B cell (primary cell): Measurements from ENCODE around the gene EXOC6B. TPM values are rescaled to one million over a fixed set of nuclear protein-coding genes. Genes with fewer than 3 reads are reported as not detected.

Experiments used
- ATAC-seq: fragments of 200-7000 bp; cut with Tn5 transposase; one replicate; pipeline ENCODE4 v1.10.0; 2021; ENCODE audit warnings: low read depth, mild to moderate bottlenecking, moderate number of reproducible peaks, moderate library complexity
- CTCF ChIA-PET: fragments of 350-600 bp; sonication (Branson Sonifier 250); formaldehyde crosslinking; loops from one replicate; lab custom pipeline; 2021; ENCODE audit warnings: antibody characterized with exemption, inconsistent platforms; lab: Charles Lee
- POLR2A ChIA-PET: fragments of 350-600 bp; sonication (Branson Sonifier 250); formaldehyde crosslinking; loops from one replicate; lab custom pipeline; 2021; ENCODE audit warnings: antibody characterized with exemption; lab: Charles Lee
- DNase-seq: peaks from one replicate; pipeline ENCODE4 v3.0.0; 2013
- H2AFZ ChIP-seq: 2 replicates; pipeline ENCODE4 v1.6.1; 2012; ENCODE audit warnings: mild to moderate bottlenecking, low read depth, low read length; ENCODE audit not compliant: insufficient read depth, poor library complexity, severe bottlenecking
- H3K27ac ChIP-seq, 2 donors: 1 replicate in 1 of 2; 2 replicates in 1 of 2; pipeline ENCODE4 v1.5.1; 2012 to 2013; ENCODE audit warnings: low read length in 2 of 2, mild to moderate bottlenecking in 2 of 2, moderate library complexity in 1 of 2
- H3K27me3 ChIP-seq, 4 experiments: fragments of 200-600 bp in 1 of 4; sonication (generic) in 1 of 4; replicated peaks in 1 of 4; 1 replicate in 2 of 4; 2 replicates in 2 of 4; pipeline versions ENCODE4 v1.6.1 to v1.7.0; 2013 to 2016; ENCODE audit warnings: low read length in 3 of 4, mild to moderate bottlenecking in 2 of 4, mixed read lengths in 1 of 4, moderate library complexity in 1 of 4; ENCODE audit not compliant: insufficient read depth in 4 of 4, control insufficient read depth in 3 of 4; ENCODE audit errors: control extremely low read depth in 1 of 4
- H3K36me3 ChIP-seq, 2 experiments: replicated peaks in 1 of 2; 1 replicate in 1 of 2; 2 replicates in 1 of 2; pipeline versions ENCODE4 v1.6.1 to v1.7.1; 2013; ENCODE audit warnings: low read length in 1 of 2; ENCODE audit not compliant: insufficient read depth in 2 of 2, control insufficient read depth in 1 of 2; ENCODE audit errors: control extremely low read depth in 1 of 2, extremely low read depth in 1 of 2
- H3K4me1 ChIP-seq, 2 donors: fragments of 200-600 bp in 1 of 2; sonication (generic) in 1 of 2; 1 replicate in 1 of 2; 2 replicates in 1 of 2; pipeline versions ENCODE4 v1.5.1 to v1.6.1; 2013 to 2017; ENCODE audit warnings: low read length in 2 of 2; ENCODE audit not compliant: control insufficient read depth in 2 of 2, insufficient read depth in 2 of 2
- H3K4me2 ChIP-seq: replicated peaks from 2 replicates; pipeline ENCODE3; 2012; ENCODE audit warnings: mild to moderate bottlenecking, low read depth, low read length; ENCODE audit not compliant: poor library complexity, severe bottlenecking
- H3K4me3 ChIP-seq, 5 experiments: fragments of 200-600 bp in 1 of 5; sonication (generic) in 1 of 5; 1 replicate in 3 of 5; 2 replicates in 2 of 5; pipeline versions ENCODE4 v1.5.1 to v1.7.0; 2011 to 2016; ENCODE audit warnings: low read length in 4 of 5, mild to moderate bottlenecking in 4 of 5, low read depth in 2 of 5, control low read depth in 1 of 5, moderate library complexity in 1 of 5; ENCODE audit not compliant: insufficient read depth in 1 of 5; ENCODE audit errors: control extremely low read depth in 1 of 5, extremely low read depth in 1 of 5
- H3K79me2 ChIP-seq: fragments of 200-600 bp; sonication (generic); one replicate; pipeline ENCODE4 v1.6.0; 2016; ENCODE audit warnings: low read length; ENCODE audit not compliant: control insufficient read depth, insufficient read depth
- H3K9ac ChIP-seq: fragments of 200-600 bp; sonication (generic); 2 replicates; pipeline ENCODE4 v1.6.1; 2017; ENCODE audit warnings: mild to moderate bottlenecking, low read length, moderate library complexity
- H3K9me3 ChIP-seq, 3 donors: one replicate each; pipeline versions ENCODE4 v1.6.1 to v1.7.1; 2013; ENCODE audit warnings: low read length in 2 of 3; ENCODE audit not compliant: control insufficient read depth in 2 of 3, insufficient read depth in 1 of 3; ENCODE audit errors: control extremely low read depth in 1 of 3
- H4K20me1 ChIP-seq: 2 replicates; pipeline ENCODE4 v1.6.0; 2012; ENCODE audit warnings: mild to moderate bottlenecking, low read length; ENCODE audit not compliant: insufficient read depth, control insufficient read depth, poor library complexity, severe bottlenecking
- H3K27ac Mint-ChIP-seq: one replicate; pipeline ENCODE4 v1.8.0; 2021; ENCODE audit warnings: mixed read lengths
- H3K27me3 Mint-ChIP-seq: one replicate; pipeline ENCODE4 v1.8.0; 2021; ENCODE audit warnings: mixed read lengths
- H3K4me1 Mint-ChIP-seq: one replicate; pipeline ENCODE4 v1.8.0; 2021; ENCODE audit warnings: mixed read lengths
- H3K4me3 Mint-ChIP-seq: one replicate; pipeline ENCODE4 v1.8.0; 2021; ENCODE audit warnings: mixed read lengths
- H3K9me3 Mint-ChIP-seq: one replicate; pipeline ENCODE4 v1.8.0; 2022; ENCODE audit warnings: mixed read lengths; ENCODE audit not compliant: insufficient read depth
- CTCF ChIP-seq: fragments of 200-600 bp; IDR thresholded peaks from one replicate; pipeline ENCODE4 v1.8.0; 2022; ENCODE audit warnings: antibody characterized with exemption, mild to moderate bottlenecking
- EZH2 ChIP-seq: IDR thresholded peaks from 2 replicates; pipeline ENCODE4 v1.6.1; 2012; ENCODE audit warnings: borderline replicate concordance, low read depth, mild to moderate bottlenecking, moderate library complexity, low read length; ENCODE audit not compliant: insufficient read depth, poor library complexity, severe bottlenecking
- WGBS: methylation state at CpG from one replicate; pipeline ENCODE4 v1.1.5; 2013; ENCODE audit warnings: missing lambda C conversion rate; ENCODE audit not compliant: insufficient coverage; 5-methylcytosine and 5-hydroxymethylcytosine counted together
- intact Hi-C: fragments of 100-400 bp; cut with micrococcal nuclease; formaldehyde crosslinking; loops from one replicate; pipeline ENCODE4 v1.10.0; 2022
- polyA plus RNA-seq: library from polyadenylated mRNA; depleted of rRNA; stranded (reverse); fragments of >200 nt; gene quantifications from 2 replicates; pipeline ENCODE4 v1.2.3, GENCODE V29; 2012
- total RNA-seq, 2 donors: library from RNA; stranded (reverse); fragments of 120-200 nt in 1 of 2; gene quantifications; 1 replicate in 1 of 2; 2 replicates in 1 of 2; pipeline versions ENCODE4 v1.2.3 to v1.2.4, GENCODE V29; 2013 to 2022

EXOC6B gene
- total and polyA plus RNA-seq, 2 donors (not counting 1 experiment from before 2014, with no cell fraction given) = 4.8 to 22.6 TPM

GRCh38 chr2:72349016-72349415 is 476.8 kb downstream of the EXOC6B start:
- 80% methylated on average over 3 of the region's 3 CpGs for WGBS
- H3K4me3 ChIP-seq = no peak overlapping the region
- peaks cover 0 to 4% (median 0%) of the 10 kb centered on the region in 3 donors for H3K9me3 ChIP-seq
- Mint-ChIP-seq H3K4me3 (no peak overlapping the region), H3K9me3 (peaks cover 6% of the 10 kb centered on the region), H3K27me3 (no peaks in the 10 kb centered on the region), H3K4me1 (no peaks in the 10 kb centered on the region), H3K27ac (no peak overlapping the region)
- no peaks in the 10 kb centered on the region for H3K36me3 ChIP-seq
- ChIA-PET CTCF (no interaction called here), POLR2A (no interaction called here)
- no peak for TF ChIP-seq EZH2
- no peak for TF ChIP-seq CTCF
- no peak overlapping the region for H3K9ac ChIP-seq
- no peak overlapping the region for H3K4me2 ChIP-seq
- no peaks in the 10 kb centered on the region for H3K79me2 ChIP-seq
- ATAC-seq (no peak), DNase-seq (no peak)
- no peaks in the 10 kb centered on the region for H3K4me1 ChIP-seq
- no peak overlapping the region for H3K27ac ChIP-seq
- H2AFZ ChIP-seq = no peak overlapping the region
- no peaks in the 10 kb centered on the region for H4K20me1 ChIP-seq
- H3K27me3 ChIP-seq = no peaks in the 10 kb centered on the region
- intact Hi-C loops = no loop called here

GRCh38 chr2:72347081-72347480 is 478.8 kb downstream of the EXOC6B start:
- Histone ChIP-seq H2AFZ (no peak overlapping the region), H3K4me1 (no peaks in the 10 kb centered on the region), H3K27ac (no peak overlapping the region), H3K4me3 (no peak overlapping the region), H3K79me2 (no peaks in the 10 kb centered on the region), H3K9ac (no peak overlapping the region), H3K36me3 (no peaks in the 10 kb centered on the region), H4K20me1 (no peaks in the 10 kb centered on the region), H3K9me3 (peaks cover 0 to 4% (median 0%) of the 10 kb centered on the region in 3 donors), H3K4me2 (no peak overlapping the region), H3K27me3 (no peaks in the 10 kb centered on the region)
- no peaks in the 10 kb centered on the region for H3K27me3 Mint-ChIP-seq
- ChIA-PET POLR2A (no interaction called here), CTCF (no interaction called here)
- H3K4me3 Mint-ChIP-seq = no peak overlapping the region
- peaks cover 6% of the 10 kb centered on the region for H3K9me3 Mint-ChIP-seq
- WGBS = no CpG with 5 or more reads among the region's 1 CpG
- intact Hi-C loops = no loop called here
- TF ChIP-seq CTCF (no peak), EZH2 (no peak)
- no peaks in the 10 kb centered on the region for H3K4me1 Mint-ChIP-seq
- ATAC-seq = no peak
- H3K27ac Mint-ChIP-seq = no peak overlapping the region
- no peak for DNase-seq
